ENCODE data around the gene LSS. TPM values are rescaled to one million over a fixed set of nuclear protein-coding genes. Genes with fewer than 3 reads are reported as not detected.
A peak's percentile ranks its signal among the peaks of the same experiment; 100 is the strongest.

LSS gene
- total and polyA plus RNA-seq, 8 donors: 34.9 to 184 (median 54.5) TPM

GRCh38 chr21:46191686-46192575 lies 36.6 kb downstream of the LSS start:
- H3K4me3 ChIP-seq: no peak overlapping the region
- no peak for DNase-seq
- peaks cover 0 to 79% of the 10 kb centered on the region in 2 donors for H3K36me3 ChIP-seq
- H3K9me3 ChIP-seq: no peaks in the 10 kb centered on the region
- TF ChIP-seq CTCF (IDR thresholded peaks at IDR 0.05): no peak
- H3K27me3 ChIP-seq: no peaks in the 10 kb centered on the region
- no peak for ATAC-seq
- H3K27ac ChIP-seq: no peak overlapping the region
- intact Hi-C loops (cut with DNase I): no loop called here
- H3K4me1 ChIP-seq: peaks cover 0 to 19% of the 10 kb centered on the region in 2 donors

GRCh38 chr21:46191257-46191685 lies 37.3 kb downstream of the LSS start:
- H3K27ac ChIP-seq: peak overlapping the region in 1 of 2 donors; percentile 80
- H3K27me3 ChIP-seq: no peaks in the 10 kb centered on the region
- H3K9me3 ChIP-seq: no peaks in the 10 kb centered on the region
- H3K4me1 ChIP-seq: peaks cover 0 to 19% of the 10 kb centered on the region in 2 donors
- TF ChIP-seq CTCF (IDR thresholded peaks at IDR 0.05): no peak
- peaks cover 0 to 73% of the 10 kb centered on the region in 2 donors for H3K36me3 ChIP-seq
- intact Hi-C loops (cut with DNase I): no loop called here
- DNase-seq (no peak), ATAC-seq (peak; percentile 58)
- no peak overlapping the region for H3K4me3 ChIP-seq

- TF ChIP-seq CTCF (IDR thresholded peaks at IDR 0.05): no peak
- H3K36me3 ChIP-seq: peaks cover 0 to 66% of the 10 kb centered on the region in 2 donors
- peak in 1 of 4 donors; percentile 64 for DNase-seq
- peaks cover 0 to 21% of the 10 kb centered on the region in 2 donors for H3K4me1 ChIP-seq
- no peaks in the 10 kb centered on the region for H3K27me3 ChIP-seq
- peak overlapping the region in 1 of 2 donors; percentile 80 for H3K27ac ChIP-seq
- no peaks in the 10 kb centered on the region for H3K9me3 ChIP-seq
- intact Hi-C loops (cut with DNase I): no loop called here
- H3K4me3 ChIP-seq: no peak overlapping the region
- ATAC-seq: no peak
These were observed 38.0 kb downstream of the LSS start for GRCh38 chr21:46190491-46191131.

- H3K27ac ChIP-seq: peak overlapping the region in 1 of 2 donors; percentile 80
- intact Hi-C loops (cut with DNase I): no loop called here
- H3K27me3 ChIP-seq: no peaks in the 10 kb centered on the region
- H3K9me3 ChIP-seq: no peaks in the 10 kb centered on the region
- no peak overlapping the region for H3K4me3 ChIP-seq
- peaks cover 0 to 27% of the 10 kb centered on the region in 2 donors for H3K4me1 ChIP-seq
- no peak for ATAC-seq
- no peak for TF ChIP-seq CTCF (IDR thresholded peaks at IDR 0.05)
- H3K36me3 ChIP-seq: peaks cover 0 to 60% of the 10 kb centered on the region in 2 donors
- DNase-seq: peak in 1 of 4 donors; percentile 53
These were observed 38.5 kb downstream of the LSS start for GRCh38 chr21:46189959-46190490.

All from left lung (tissue), 10 donors.